Sigmoid colon (tissue), 7 donors: Measurements from ENCODE around the gene FBXL16. TPM values are rescaled to one million over a fixed set of nuclear protein-coding genes. Genes with fewer than 3 reads are reported as not detected.

ENCODE experiments used
- DNase-seq: peaks from one replicate; pipeline ENCODE4 v3.0.0-alpha.2; 2019
- H3K27ac ChIP-seq, 4 donors: fragments of 200-600 bp; sonication (generic); one replicate each; pipeline ENCODE4 v1.5.1; 2016 to 2019; ENCODE audit warnings: mild to moderate bottlenecking in 1 of 4
- H3K27me3 ChIP-seq, 3 donors: fragments of 200-600 bp; sonication (generic); one replicate each; pipeline ENCODE4 v1.5.1; 2019; ENCODE audit warnings: mild to moderate bottlenecking in 1 of 3
- H3K36me3 ChIP-seq, 4 donors: fragments of 200-600 bp; sonication (generic); one replicate each; pipeline ENCODE4 v1.5.1; 2016 to 2019
- H3K4me1 ChIP-seq, 4 donors: fragments of 200-600 bp; sonication (generic); one replicate each; pipeline ENCODE4 v1.5.1; 2017 to 2019
- H3K4me3 ChIP-seq, 4 donors: fragments of 200-600 bp; sonication (generic); one replicate each; pipeline ENCODE4 v1.5.1; 2017 to 2019; ENCODE audit warnings: mild to moderate bottlenecking in 2 of 4, moderate library complexity in 1 of 4
- H3K9me3 ChIP-seq, 4 donors: fragments of 200-600 bp in 3 of 4; sonication (generic) in 3 of 4; one replicate each; pipeline versions ENCODE4 v1.5.1 to v1.6.1; 2013 to 2019
- CTCF ChIP-seq, 4 experiments: fragments of 450-650 bp in 3 of 4; fragments of 200-600 bp in 1 of 4; IDR thresholded peaks; one replicate each; pipeline ENCODE4 v1.5.1; 2016 to 2019; ENCODE audit warnings: antibody characterized with exemption in 4 of 4, mild to moderate bottlenecking in 3 of 4, moderate library complexity in 2 of 4
- EP300 ChIP-seq, 4 donors: sonication (generic); formaldehyde crosslinking; IDR thresholded peaks; one replicate each; pipeline ENCODE4 v1.6.1; 2017; ENCODE audit warnings: antibody characterized with exemption in 4 of 4
- POLR2A ChIP-seq, 2 donors: fragments of 450-650 bp; IDR thresholded peaks; one replicate each; pipeline ENCODE4 v1.6.1; 2016; ENCODE audit warnings: antibody characterized with exemption in 2 of 2, mild to moderate bottlenecking in 2 of 2, moderate library complexity in 2 of 2
- POLR2AphosphoS5 ChIP-seq, 4 donors: sonication (generic); formaldehyde crosslinking; IDR thresholded peaks; one replicate each; pipeline ENCODE4 v1.6.1; 2017; ENCODE audit warnings: antibody characterized with exemption in 4 of 4
- WGBS, 2 donors: extraction: QIAGEN DNeasy Blood & Tissue Kit; methylation state at CpG; one replicate each; pipeline ENCODE4 v1.1.7; 2013; 5-methylcytosine and 5-hydroxymethylcytosine counted together
- intact Hi-C: fragments of 100-400 bp; cut with DNase I; formaldehyde crosslinking; loops from one replicate; pipeline ENCODE4 v1.15.1; 2023
- polyA plus RNA-seq, 3 donors: library from polyadenylated mRNA; stranded (reverse); fragments of 200-250 nt; gene quantifications; one replicate each; pipeline ENCODE4 v1.2.3, GENCODE V29; 2013
- total RNA-seq, 4 donors: library from RNA; depleted of rRNA; stranded (reverse); fragments of >200 nt; gene quantifications; one replicate each; pipeline ENCODE4 v1.1.0, GENCODE V29; 2016
- donor health status: healthy with polysubstance abuse.
- donor health status: Bipolar disorder and iron deficiency.
- donor health status: healthy.

Gene FBXL16
- total and polyA plus RNA-seq, 7 donors: 0.16 to 2.4 (median 1.4) TPM; not detected in 1

GRCh38 chr16:735982-736453 is 30.4 kb upstream of the FBXL16 start:
- no peak overlapping the region for H3K4me3 ChIP-seq
- H3K9me3 ChIP-seq: no peaks in the 10 kb centered on the region
- no peak overlapping the region for H3K27ac ChIP-seq
- TF ChIP-seq POLR2A (IDR thresholded peaks at IDR 0.05) (no peak), POLR2AphosphoS5 (IDR thresholded peaks at IDR 0.05) (no peak), EP300 (IDR thresholded peaks at IDR 0.05) (no peak), CTCF (IDR thresholded peaks at IDR 0.05) (no peak)
- H3K4me1 ChIP-seq: peaks cover 0 to 14% (median 10%) of the 10 kb centered on the region in 4 donors
- DNase-seq: no peak
- peaks cover 28 to 76% (median 37%) of the 10 kb centered on the region in 4 donors for H3K36me3 ChIP-seq
- intact Hi-C loops: no loop called here
- 88 to 91% methylated on average over 13 of the region's 13 CpGs for WGBS, 2 donors
- no peaks in the 10 kb centered on the region for H3K27me3 ChIP-seq

GRCh38 chr16:734981-735881 is 29.6 kb upstream of the FBXL16 start:
- H3K4me3 ChIP-seq: no peak overlapping the region
- 96% methylated on average over 25 of the region's 25 CpGs for WGBS, 2 donors
- no peak for DNase-seq
- no peaks in the 10 kb centered on the region for H3K9me3 ChIP-seq
- peaks cover 28 to 76% (median 37%) of the 10 kb centered on the region in 4 donors for H3K36me3 ChIP-seq
- peaks cover 0 to 10% (median 9%) of the 10 kb centered on the region in 4 donors for H3K4me1 ChIP-seq
- no peak for TF ChIP-seq EP300 (IDR thresholded peaks at IDR 0.05)
- TF ChIP-seq POLR2A (IDR thresholded peaks at IDR 0.05): no peak
- TF ChIP-seq POLR2AphosphoS5 (IDR thresholded peaks at IDR 0.05): no peak
- no peak for TF ChIP-seq CTCF (IDR thresholded peaks at IDR 0.05)
- intact Hi-C loops: no loop called here
- no peaks in the 10 kb centered on the region for H3K27me3 ChIP-seq
- no peak overlapping the region for H3K27ac ChIP-seq

- H3K36me3 ChIP-seq: peaks cover 28 to 75% (median 37%) of the 10 kb centered on the region in 4 donors
- TF ChIP-seq CTCF (IDR thresholded peaks at IDR 0.05) (no peak), EP300 (IDR thresholded peaks at IDR 0.05) (no peak), POLR2A (IDR thresholded peaks at IDR 0.05) (no peak), POLR2AphosphoS5 (IDR thresholded peaks at IDR 0.05) (no peak)
- intact Hi-C loops: no loop called here
Observed at GRCh38 chr16:734208-734980, 28.8 kb upstream of the FBXL16 start.

GRCh38 chr16:733382-734207 is 28.0 kb upstream of the FBXL16 start:
- Histone ChIP-seq H3K9me3 (no peaks in the 10 kb centered on the region), H3K4me1 (peaks cover 0 to 4% (median 4%) of the 10 kb centered on the region in 4 donors), H3K27ac (no peak overlapping the region), H3K36me3 (peaks cover 28 to 67% (median 37%) of the 10 kb centered on the region in 4 donors), H3K4me3 (no peak overlapping the region), H3K27me3 (peaks cover 0 to 9% (median 3%) of the 10 kb centered on the region in 3 donors)
- 87 to 90% methylated on average over 34 of the region's 34 CpGs for whole genome bisulfite sequencing, 2 donors
- intact Hi-C loops: no loop called here
- TF ChIP-seq CTCF (IDR thresholded peaks at IDR 0.05) (peak in 1 of 4 experiments; percentile 24), POLR2AphosphoS5 (IDR thresholded peaks at IDR 0.05) (no peak), POLR2A (IDR thresholded peaks at IDR 0.05) (no peak), EP300 (IDR thresholded peaks at IDR 0.05) (no peak)
- peak; percentile 61 for DNase-seq

More at GRCh38 chr16:734208-734980, 28.8 kb upstream of the FBXL16 start:
- peak; percentile 59 for DNase-seq
- no peak overlapping the region for H3K4me3 ChIP-seq
- 93 to 95% methylated on average over 49 of the region's 49 CpGs for WGBS, 2 donors
- no peak overlapping the region for H3K27ac ChIP-seq
- no peaks in the 10 kb centered on the region for H3K9me3 ChIP-seq
- H3K27me3 ChIP-seq: peaks cover 0 to under 1% (median 0%) of the 10 kb centered on the region in 3 donors
- H3K4me1 ChIP-seq: peaks cover 0 to 2% (median under 1%) of the 10 kb centered on the region in 4 donors
